Mucosa of stomach (tissue), 1 donor: Measurements from ENCODE around the gene ITGA8.

ENCODE experiments used
- H3K27me3 ChIP-seq: one replicate; pipeline ENCODE4 v1.7.0; 2013; ENCODE audit warnings: mild to moderate bottlenecking, low read length; ENCODE audit not compliant: control insufficient read depth, insufficient read depth
- H3K36me3 ChIP-seq: one replicate; pipeline ENCODE4 v1.7.0; 2013; ENCODE audit warnings: low read length; ENCODE audit not compliant: control insufficient read depth, insufficient read depth
- H3K4me1 ChIP-seq: one replicate; pipeline ENCODE4 v1.7.0; 2013; ENCODE audit warnings: mild to moderate bottlenecking, low read length; ENCODE audit not compliant: control insufficient read depth, insufficient read depth
- H3K4me3 ChIP-seq: one replicate; pipeline ENCODE4 v1.7.0; 2013; ENCODE audit warnings: low read length
- H3K9ac ChIP-seq: one replicate; pipeline ENCODE4 v1.7.0; 2013; ENCODE audit warnings: mild to moderate bottlenecking, low read length, moderate library complexity
- H3K9me3 ChIP-seq: one replicate; pipeline ENCODE4 v1.7.0; 2013; ENCODE audit warnings: mild to moderate bottlenecking, low read length, moderate library complexity; ENCODE audit not compliant: control insufficient read depth
- donor health status: Pancreatic carcinoma.

Gene ITGA8

DNA sequence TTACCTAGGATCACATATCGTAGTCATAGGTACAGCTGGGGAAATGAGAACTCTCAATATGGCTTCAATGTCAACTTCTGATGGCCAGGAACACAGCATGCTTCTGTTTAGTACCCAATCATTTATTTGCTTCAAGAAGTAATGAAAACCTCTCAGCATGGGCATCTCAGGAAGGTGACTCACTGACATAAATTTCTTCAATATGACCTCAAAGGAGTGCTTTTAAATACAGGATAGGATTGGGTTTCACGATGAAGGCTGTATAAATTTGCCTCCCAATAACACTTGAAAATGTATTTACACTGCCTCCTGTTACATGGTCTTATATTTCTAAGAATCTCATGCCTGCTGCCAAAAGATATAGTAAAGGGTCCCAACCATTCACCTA, 15.1 kb downstream of the ITGA8 start:
- Histone ChIP-seq H3K4me1 (no peaks in the 10 kb centered on the region), H3K36me3 (no peaks in the 10 kb centered on the region), H3K4me3 (no peak overlapping the region), H3K9me3 (no peaks in the 10 kb centered on the region), H3K9ac (no peak overlapping the region), H3K27me3 (no peaks in the 10 kb centered on the region)

- Histone ChIP-seq H3K4me1 (no peaks in the 10 kb centered on the region), H3K36me3 (no peaks in the 10 kb centered on the region), H3K27me3 (no peaks in the 10 kb centered on the region), H3K9ac (no peak overlapping the region), H3K4me3 (no peak overlapping the region), H3K9me3 (no peaks in the 10 kb centered on the region)
Observed at GRCh38 chr10:15703944-15704580, 15.7 kb downstream of the ITGA8 start.

DNA sequence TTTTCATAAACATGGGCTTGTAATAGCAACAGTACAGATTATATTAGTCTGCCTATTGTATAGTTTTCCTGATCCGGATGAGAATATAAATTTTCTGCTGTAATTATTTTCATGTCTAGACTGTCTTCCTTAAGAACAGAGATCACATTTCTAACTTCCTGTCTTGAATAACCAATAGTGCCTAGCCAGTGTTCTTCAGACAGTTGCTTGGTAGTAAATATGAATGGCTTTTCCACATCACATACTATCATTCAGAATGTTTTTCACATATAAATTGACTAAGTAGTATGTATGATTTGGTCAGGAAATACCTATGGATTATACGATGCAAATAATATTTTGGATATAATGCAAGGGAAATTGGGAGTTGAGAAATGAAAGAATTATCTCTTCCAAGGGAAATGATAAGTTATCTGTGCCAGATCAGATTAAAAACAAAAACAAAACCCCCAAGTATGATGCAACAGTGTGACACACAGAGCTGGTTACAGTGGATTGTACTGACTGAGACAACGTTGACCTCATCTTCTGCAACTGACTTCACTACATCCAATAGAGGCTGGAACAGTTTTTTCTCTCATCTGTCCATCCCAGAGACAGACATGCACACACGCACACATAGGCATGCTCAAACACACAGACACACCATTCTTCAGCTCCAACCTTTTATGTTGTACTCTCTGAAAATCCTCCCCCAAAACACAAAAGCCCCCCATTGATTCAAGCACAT, 16.4 kb downstream of the ITGA8 start:
- H3K36me3 ChIP-seq = no peaks in the 10 kb centered on the region
- no peaks in the 10 kb centered on the region for H3K9me3 ChIP-seq
- no peaks in the 10 kb centered on the region for H3K4me1 ChIP-seq
- H3K4me3 ChIP-seq = no peak overlapping the region
- H3K9ac ChIP-seq = no peak overlapping the region
- no peaks in the 10 kb centered on the region for H3K27me3 ChIP-seq

DNA sequence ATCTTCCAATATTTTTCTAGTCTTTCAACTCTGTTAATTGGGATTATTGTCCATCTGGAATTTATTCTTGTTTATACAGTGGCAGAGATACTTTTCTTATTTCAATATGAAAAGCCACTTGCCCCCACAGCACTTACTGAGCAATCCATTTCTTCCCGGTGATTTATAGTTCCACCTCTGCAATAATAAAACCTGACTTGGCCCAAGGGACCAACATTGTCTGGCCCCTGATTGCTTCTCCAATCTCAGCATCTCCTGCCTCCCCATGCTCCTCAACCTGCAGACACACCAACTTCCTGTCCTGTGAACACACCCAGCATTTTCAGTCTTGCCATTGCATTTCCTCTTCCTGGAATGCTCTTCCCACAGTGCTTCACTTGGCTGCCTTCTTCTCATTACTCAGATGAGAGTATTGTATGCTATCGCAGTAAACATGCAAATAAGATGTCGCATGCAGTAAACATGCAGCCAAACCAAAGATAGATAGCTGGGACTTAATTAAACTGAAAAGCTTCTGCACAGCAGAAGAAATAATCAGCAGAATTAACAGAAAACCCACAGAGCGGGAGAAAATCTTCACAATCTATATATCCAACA, 19.5 kb downstream of the ITGA8 start:
- H3K9me3 ChIP-seq = no peaks in the 10 kb centered on the region
- H3K4me3 ChIP-seq = no peak overlapping the region
- H3K4me1 ChIP-seq = no peaks in the 10 kb centered on the region
- no peak overlapping the region for H3K9ac ChIP-seq
- H3K27me3 ChIP-seq = no peaks in the 10 kb centered on the region
- H3K36me3 ChIP-seq = no peaks in the 10 kb centered on the region

DNA sequence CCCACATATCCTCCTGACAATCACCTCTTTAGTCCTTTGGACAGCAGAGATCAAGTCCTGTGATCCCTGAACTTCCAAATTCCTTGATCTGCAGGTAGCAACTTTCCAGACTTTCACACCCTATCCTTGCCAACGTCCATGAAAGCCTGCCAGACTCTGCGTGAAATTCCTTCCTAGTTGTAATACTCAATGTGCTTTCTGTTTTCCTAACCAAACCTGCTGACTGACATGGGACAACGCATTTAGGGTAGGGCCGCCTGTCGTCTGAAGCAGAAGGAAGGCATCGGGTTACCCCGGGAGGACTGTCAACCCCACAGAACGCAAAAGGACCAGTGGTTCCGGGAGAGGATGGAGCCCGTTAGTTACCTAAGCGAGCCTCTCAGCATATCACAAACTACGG, 23.9 kb downstream of the ITGA8 start:
- no peaks in the 10 kb centered on the region for H3K9me3 ChIP-seq
- no peaks in the 10 kb centered on the region for H3K27me3 ChIP-seq
- no peak overlapping the region for H3K4me3 ChIP-seq
- H3K36me3 ChIP-seq = no peaks in the 10 kb centered on the region
- no peaks in the 10 kb centered on the region for H3K4me1 ChIP-seq
- H3K9ac ChIP-seq = no peak overlapping the region

- no peaks in the 10 kb centered on the region for H3K36me3 ChIP-seq
- H3K4me1 ChIP-seq = no peaks in the 10 kb centered on the region
- no peak overlapping the region for H3K9ac ChIP-seq
- no peaks in the 10 kb centered on the region for H3K27me3 ChIP-seq
- no peak overlapping the region for H3K4me3 ChIP-seq
- no peaks in the 10 kb centered on the region for H3K9me3 ChIP-seq
Observed at GRCh38 chr10:15690031-15690430, 29.7 kb downstream of the ITGA8 start.

DNA sequence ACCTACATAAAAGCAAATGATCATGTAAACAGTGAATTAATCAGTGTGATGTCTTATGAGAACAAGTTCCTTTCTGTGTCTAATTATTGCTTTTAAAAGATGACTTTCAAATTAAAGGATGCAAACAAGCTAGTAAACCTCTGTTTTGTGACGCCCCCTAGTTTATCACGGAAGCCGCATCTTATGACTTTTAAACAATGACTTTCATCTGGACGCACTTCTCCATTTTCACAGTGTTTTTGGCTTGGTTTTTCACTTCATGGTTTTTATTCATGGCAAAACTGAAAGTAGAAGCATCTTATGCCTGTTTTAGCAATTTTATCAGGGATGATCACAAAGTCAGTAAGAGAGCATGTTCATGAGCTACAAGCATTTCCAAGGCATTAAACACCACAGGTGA, 35.0 kb downstream of the ITGA8 start:
- H3K4me3 ChIP-seq = no peak overlapping the region
- no peaks in the 10 kb centered on the region for H3K4me1 ChIP-seq
- no peaks in the 10 kb centered on the region for H3K9me3 ChIP-seq

GRCh38 chr10:15681076-15681475, 38.6 kb downstream of the ITGA8 start:
- Histone ChIP-seq H3K4me1 (no peaks in the 10 kb centered on the region), H3K4me3 (no peak overlapping the region), H3K36me3 (no peaks in the 10 kb centered on the region), H3K9me3 (no peaks in the 10 kb centered on the region), H3K27me3 (no peaks in the 10 kb centered on the region), H3K9ac (no peak overlapping the region)

More for the DNA sequence above, 35.0 kb downstream of the ITGA8 start:
- H3K27me3 ChIP-seq = no peaks in the 10 kb centered on the region
- H3K9ac ChIP-seq = no peak overlapping the region
- H3K36me3 ChIP-seq = no peaks in the 10 kb centered on the region

- H3K4me1 ChIP-seq = no peaks in the 10 kb centered on the region
- no peak overlapping the region for H3K9ac ChIP-seq
- no peaks in the 10 kb centered on the region for H3K36me3 ChIP-seq
- no peak overlapping the region for H3K4me3 ChIP-seq
- H3K9me3 ChIP-seq = no peaks in the 10 kb centered on the region
- no peaks in the 10 kb centered on the region for H3K27me3 ChIP-seq
Observed at GRCh38 chr10:15678851-15679250, 40.9 kb downstream of the ITGA8 start.

DNA sequence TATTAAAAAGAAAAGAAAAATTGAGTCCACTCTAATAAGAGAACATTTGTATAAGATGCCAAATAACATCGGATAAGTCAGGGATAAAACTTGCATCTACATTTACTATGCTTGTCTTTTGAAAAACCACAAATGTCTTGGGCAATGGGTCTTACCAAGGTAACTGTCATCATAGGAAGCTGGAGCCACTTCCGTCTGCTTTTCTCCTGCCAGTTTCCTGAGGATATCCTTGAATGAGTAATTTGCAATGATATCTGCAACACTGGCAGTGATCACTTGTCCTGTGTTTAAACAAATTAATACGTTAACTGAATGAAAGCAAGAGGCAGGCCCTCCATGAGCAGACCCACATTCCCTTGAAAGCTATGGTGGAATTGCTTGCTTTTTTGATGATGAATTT, 47.3 kb downstream of the ITGA8 start:
- no peaks in the 10 kb centered on the region for H3K9me3 ChIP-seq
- H3K36me3 ChIP-seq = no peaks in the 10 kb centered on the region
- no peak overlapping the region for H3K9ac ChIP-seq

DNA sequence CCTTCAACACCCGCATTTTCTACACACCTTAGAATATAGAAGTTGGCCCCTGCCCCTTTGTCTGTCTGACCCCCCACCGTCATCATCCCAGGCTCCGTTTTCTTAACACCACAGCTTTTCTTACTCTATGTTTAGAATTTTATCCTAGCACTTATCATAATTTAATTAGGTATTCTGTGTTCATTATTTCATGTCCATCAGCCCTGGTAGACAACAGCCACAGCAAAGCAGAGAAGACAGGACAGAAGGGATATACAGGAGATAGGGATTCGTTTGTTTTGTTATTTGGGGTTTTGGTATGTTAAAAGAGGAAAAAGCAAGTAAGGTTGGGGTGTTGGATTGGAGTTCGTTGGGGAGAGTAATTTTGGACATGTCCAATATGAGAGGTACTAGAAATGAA, 48.8 kb downstream of the ITGA8 start:
- no peak overlapping the region for H3K4me3 ChIP-seq
- H3K4me1 ChIP-seq = no peaks in the 10 kb centered on the region
- H3K9me3 ChIP-seq = no peaks in the 10 kb centered on the region
- no peaks in the 10 kb centered on the region for H3K27me3 ChIP-seq
- H3K36me3 ChIP-seq = no peaks in the 10 kb centered on the region
- no peak overlapping the region for H3K9ac ChIP-seq

More for the DNA sequence above, 47.3 kb downstream of the ITGA8 start:
- Histone ChIP-seq H3K4me3 (no peak overlapping the region), H3K4me1 (no peaks in the 10 kb centered on the region), H3K27me3 (no peaks in the 10 kb centered on the region)

DNA sequence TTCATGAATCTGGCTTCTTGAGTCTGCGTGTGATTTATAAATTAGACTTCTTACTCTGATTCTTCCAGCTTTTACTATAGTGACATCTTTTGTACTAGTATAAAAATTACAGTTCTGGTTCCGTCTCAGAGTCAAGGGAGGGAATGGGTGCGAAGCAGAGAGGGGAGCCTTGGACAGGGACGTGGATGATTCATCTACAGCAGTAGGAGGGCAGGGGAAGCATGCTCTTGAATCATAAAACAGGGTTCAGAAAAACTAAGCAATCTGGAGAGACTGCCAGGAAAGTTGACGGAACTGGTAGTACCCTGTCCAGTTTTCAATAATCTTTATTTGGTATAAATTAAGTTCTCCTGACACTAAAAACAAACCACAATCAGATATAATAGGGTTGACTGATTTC, 58.1 kb downstream of the ITGA8 start:
- Histone ChIP-seq H3K4me3 (no peak overlapping the region), H3K27me3 (no peaks in the 10 kb centered on the region), H3K4me1 (no peaks in the 10 kb centered on the region), H3K36me3 (no peaks in the 10 kb centered on the region), H3K9me3 (no peaks in the 10 kb centered on the region), H3K9ac (no peak overlapping the region)
